SK-N-SH treated with all-trans-retinoic acid at 6 μM for 48 hours (cell line): ENCODE results near the gene LHB.

Source experiments
- ARNTL ChIP-seq: fragments of 450-650 bp; formaldehyde crosslinking; IDR thresholded peaks from 2 replicates; pipeline ENCODE4 v1.5.0; 2020; ENCODE audit warnings: low read depth, mild to moderate bottlenecking, moderate library complexity, borderline replicate concordance
- ZFP3 ChIP-seq: fragments of 250-450 bp; sonication (Bioruptor Pico); IDR thresholded peaks from 2 replicates; pipeline ENCODE4 v1.5.0; 2020; ENCODE audit warnings: mild to moderate bottlenecking, moderate library complexity
- TF ChIP-seq, protein P1 (sequence below): fragments of 250-450 bp; sonication (Bioruptor Pico); IDR thresholded peaks from 2 replicates; pipeline ENCODE4 v1.8.0; 2021; ENCODE audit warnings: low read depth, mild to moderate bottlenecking, moderate library complexity, borderline replicate concordance
- TF ChIP-seq, protein P2 (sequence below): fragments of 250-450 bp; sonication (Bioruptor Pico); IDR thresholded peaks from 2 replicates; pipeline ENCODE4 v1.8.0; 2020; ENCODE audit warnings: mild to moderate bottlenecking, moderate library complexity, borderline replicate concordance

DNA sequence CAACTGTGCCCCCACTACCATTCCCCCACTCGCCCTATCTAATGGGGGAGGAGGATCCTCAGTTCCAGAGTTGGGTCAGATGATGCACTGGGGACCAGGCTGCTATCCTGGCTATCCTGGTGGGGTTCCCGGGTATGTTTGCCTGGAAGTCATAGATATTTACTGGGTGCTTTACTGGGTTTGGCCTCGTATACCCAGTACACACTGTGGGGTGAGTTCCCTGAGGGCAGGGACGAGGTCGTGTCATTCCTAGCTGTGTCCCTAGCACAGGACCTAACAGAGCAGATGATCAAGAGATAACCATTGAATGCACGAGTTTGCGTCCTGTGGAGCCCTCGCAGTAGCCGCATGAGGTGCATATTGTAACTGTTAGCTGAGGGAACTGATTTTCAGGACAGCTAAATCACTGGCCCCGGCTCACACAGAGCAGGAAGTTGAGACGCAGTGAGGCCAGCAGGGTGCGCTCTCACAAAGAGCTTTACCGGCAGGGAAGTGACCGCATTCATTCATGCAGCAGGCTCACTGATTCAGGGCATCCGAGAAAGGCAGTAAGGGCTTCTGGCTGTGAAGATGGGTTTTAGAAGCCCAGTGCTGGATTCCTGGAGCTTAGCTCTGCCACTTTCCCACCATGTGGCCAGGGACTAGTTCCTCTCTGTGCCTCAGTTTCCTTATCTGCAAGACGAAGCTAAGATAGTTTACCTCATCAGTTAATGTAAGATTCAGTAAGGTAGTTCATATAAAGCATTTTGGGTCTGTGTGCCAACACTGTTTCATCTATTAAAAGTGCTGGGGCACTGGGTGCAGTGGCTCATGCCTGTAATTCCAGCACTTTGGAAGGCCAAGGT lies 17.2 kb downstream of the LHB start:
- TF ChIP-seq, protein P1, sequence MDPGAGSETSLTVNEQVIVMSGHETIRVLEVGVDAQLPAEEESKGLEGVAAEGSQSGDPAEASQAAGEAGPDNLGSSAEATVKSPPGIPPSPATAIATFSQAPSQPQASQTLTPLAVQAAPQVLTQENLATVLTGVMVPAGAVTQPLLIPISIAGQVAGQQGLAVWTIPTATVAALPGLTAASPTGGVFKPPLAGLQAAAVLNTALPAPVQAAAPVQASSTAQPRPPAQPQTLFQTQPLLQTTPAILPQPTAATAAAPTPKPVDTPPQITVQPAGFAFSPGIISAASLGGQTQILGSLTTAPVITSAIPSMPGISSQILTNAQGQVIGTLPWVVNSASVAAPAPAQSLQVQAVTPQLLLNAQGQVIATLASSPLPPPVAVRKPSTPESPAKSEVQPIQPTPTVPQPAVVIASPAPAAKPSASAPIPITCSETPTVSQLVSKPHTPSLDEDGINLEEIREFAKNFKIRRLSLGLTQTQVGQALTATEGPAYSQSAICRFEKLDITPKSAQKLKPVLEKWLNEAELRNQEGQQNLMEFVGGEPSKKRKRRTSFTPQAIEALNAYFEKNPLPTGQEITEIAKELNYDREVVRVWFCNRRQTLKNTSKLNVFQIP (CRISPR knock-in tag): no peak
- TF ChIP-seq, protein P2, sequence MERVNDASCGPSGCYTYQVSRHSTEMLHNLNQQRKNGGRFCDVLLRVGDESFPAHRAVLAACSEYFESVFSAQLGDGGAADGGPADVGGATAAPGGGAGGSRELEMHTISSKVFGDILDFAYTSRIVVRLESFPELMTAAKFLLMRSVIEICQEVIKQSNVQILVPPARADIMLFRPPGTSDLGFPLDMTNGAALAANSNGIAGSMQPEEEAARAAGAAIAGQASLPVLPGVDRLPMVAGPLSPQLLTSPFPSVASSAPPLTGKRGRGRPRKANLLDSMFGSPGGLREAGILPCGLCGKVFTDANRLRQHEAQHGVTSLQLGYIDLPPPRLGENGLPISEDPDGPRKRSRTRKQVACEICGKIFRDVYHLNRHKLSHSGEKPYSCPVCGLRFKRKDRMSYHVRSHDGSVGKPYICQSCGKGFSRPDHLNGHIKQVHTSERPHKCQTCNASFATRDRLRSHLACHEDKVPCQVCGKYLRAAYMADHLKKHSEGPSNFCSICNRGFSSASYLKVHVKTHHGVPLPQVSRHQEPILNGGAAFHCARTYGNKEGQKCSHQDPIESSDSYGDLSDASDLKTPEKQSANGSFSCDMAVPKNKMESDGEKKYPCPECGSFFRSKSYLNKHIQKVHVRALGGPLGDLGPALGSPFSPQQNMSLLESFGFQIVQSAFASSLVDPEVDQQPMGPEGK (CRISPR knock-in tag): no peak
- no peak for TF ChIP-seq ARNTL (CRISPR knock-in tag)
- no peak for TF ChIP-seq ZFP3 (CRISPR knock-in tag)
